K562 (cell line): ENCODE data around the gene TPCN1. TPM values are rescaled to one million over a fixed set of nuclear protein-coding genes. Genes with fewer than 3 reads are reported as not detected.
A peak's percentile ranks its signal among the peaks of the same experiment; 100 is the strongest.

ENCODE experiments used
- ATAC-seq: fragments of 200-7000 bp; cut with Tn5 transposase; 3 replicates; pipeline ENCODE4 v1.9.1; 2020; ENCODE audit warnings: moderate library complexity
- BruUV-seq: library from RNA; stranded (reverse); fragments of 400-500 nt; replicated peaks from 2 replicates; lab custom pipeline; 2021; lab: Mats Ljungman, UMichigan
- CTCF ChIA-PET: fragments of 300-600 bp; formaldehyde crosslinking; extraction: SDS; loops from one replicate; lab custom pipeline; 2021; ENCODE audit warnings: low intra/inter-chr PET ratio; lab: Yijun Ruan, JAX
- POLR2A ChIA-PET: fragments of 300-600, 350-650 bp; sonication (Branson Sonifier 250); formaldehyde crosslinking; extraction: SDS; loops from one replicate; lab custom pipeline; 2021; ENCODE audit warnings: antibody characterized with exemption, inconsistent platforms; lab: Yijun Ruan, JAX
- DNase-seq, 4 experiments: peaks; one replicate each; pipeline versions ENCODE4 v3.0.0 to v3.0.0-alpha.2; 2011 to 2018; ENCODE audit warnings: low spot score in 3 of 4, mixed read lengths in 3 of 4; ENCODE audit errors: extremely low read depth in 1 of 4
- FAIRE-seq: peaks from 2 replicates; lab custom pipeline; 2011; peaks lifted over from hg19 to GRCh38; lab: Jason Lieb, UNC
- H2AFZ ChIP-seq: 2 replicates; pipeline ENCODE4 v1.6.0; 2011; ENCODE audit warnings: low read depth, low read length, control low read depth, inconsistent platforms
- H3K27ac ChIP-seq: fragments of 200-600 bp; 3 replicates; pipeline ENCODE4 v1.8.0; 2011; ENCODE audit warnings: low read depth, mild to moderate bottlenecking, control low read depth, inconsistent platforms, low read length, moderate library complexity, mixed read lengths; ENCODE audit errors: extremely low read depth
- H3K27me3 ChIP-seq, 2 experiments: fragments of 300-600 bp in 1 of 2; 2 replicates in 1 of 2; 3 replicates in 1 of 2; pipeline versions ENCODE4 v1.6.0 to v1.8.0; 2011; ENCODE audit warnings: inconsistent platforms in 2 of 2, low read length in 2 of 2, mild to moderate bottlenecking in 1 of 2, mixed read lengths in 1 of 2, moderate library complexity in 1 of 2; ENCODE audit not compliant: control insufficient read depth in 2 of 2, insufficient read depth in 2 of 2
- H3K36me3 ChIP-seq: fragments of 300-600 bp; 3 replicates; pipeline ENCODE4 v1.8.0; 2011; ENCODE audit warnings: mild to moderate bottlenecking, low read length, inconsistent platforms; ENCODE audit not compliant: control insufficient read depth, insufficient read depth
- H3K4me1 ChIP-seq, 2 experiments: fragments of 200-600 bp in 1 of 2; replicated peaks in 1 of 2; 2 replicates in 1 of 2; 3 replicates in 1 of 2; pipeline versions ENCODE4 v1.5.1 to v1.8.0; 2011; ENCODE audit warnings: inconsistent platforms in 2 of 2, low read length in 2 of 2, mild to moderate bottlenecking in 1 of 2, mixed read lengths in 1 of 2, moderate library complexity in 1 of 2; ENCODE audit not compliant: control insufficient read depth in 2 of 2, insufficient read depth in 2 of 2
- H3K4me2 ChIP-seq: 2 replicates; pipeline ENCODE4 v1.6.1; 2011; ENCODE audit warnings: low read length, control low read depth, inconsistent platforms, mixed read lengths; ENCODE audit not compliant: insufficient read depth
- H3K4me3 ChIP-seq: fragments of 200-600 bp; sonication (generic), shearing (Covaris generic); 2 replicates; pipeline ENCODE4 v1.5.1; 2016; ENCODE audit warnings: control low read depth, inconsistent platforms
- H3K79me2 ChIP-seq: fragments of 200-600 bp; 3 replicates; pipeline ENCODE4 v1.8.0; 2011; ENCODE audit warnings: low read length, inconsistent platforms; ENCODE audit not compliant: control insufficient read depth, insufficient read depth
- H3K9ac ChIP-seq, 2 experiments: 2 replicates each; pipeline versions ENCODE4 v1.6.0 to v1.6.1; 2011; ENCODE audit warnings: low read depth in 2 of 2, low read length in 2 of 2, control low read depth in 1 of 2, inconsistent platforms in 1 of 2, mild to moderate bottlenecking in 1 of 2, mixed read lengths in 1 of 2; ENCODE audit not compliant: insufficient read depth in 1 of 2
- H3K9me1 ChIP-seq: one replicate; pipeline ENCODE4 v1.6.0; 2011; ENCODE audit warnings: inconsistent platforms, mild to moderate bottlenecking, low read length, moderate library complexity; ENCODE audit not compliant: control insufficient read depth, insufficient read depth
- H3K9me3 ChIP-seq: replicated peaks from 2 replicates; pipeline ENCODE4 v1.5.1; 2011; ENCODE audit warnings: low read depth, low read length, inconsistent platforms; ENCODE audit not compliant: control insufficient read depth, insufficient read depth
- H4K20me1 ChIP-seq: replicated peaks from 2 replicates; pipeline ENCODE4 v1.6.1; 2011; ENCODE audit warnings: low read length, inconsistent platforms, mixed read lengths; ENCODE audit not compliant: control insufficient read depth, insufficient read depth
- HSF4 ChIP-seq: fragments of 250-450 bp; sonication (Bioruptor Pico); IDR thresholded peaks from 2 replicates; pipeline ENCODE4 v2.1.2; 2022; ENCODE audit warnings: mild to moderate bottlenecking, moderate library complexity, borderline replicate concordance
- MEF2A ChIP-seq: IDR thresholded peaks from 2 replicates; pipeline ENCODE4 v1.6.1; 2011; ENCODE audit warnings: low read depth, mild to moderate bottlenecking, low read length, moderate library complexity; ENCODE audit not compliant: control insufficient read depth
- NFIC ChIP-seq: fragments of 450-650 bp; IDR thresholded peaks from 2 replicates; pipeline ENCODE4 v1.6.1; 2017; ENCODE audit warnings: mild to moderate bottlenecking, inconsistent platforms
- RBM25 ChIP-seq: fragments of 200-400 bp; formaldehyde crosslinking; IDR thresholded peaks from 2 replicates; pipeline ENCODE4 v1.6.1; 2018; ENCODE audit warnings: low read length, low read depth, moderate library complexity; ENCODE audit not compliant: severe bottlenecking
- SIX5 ChIP-seq, 2 experiments: IDR thresholded peaks; 2 replicates each; pipeline ENCODE4 v1.6.1; 2011; ENCODE audit warnings: low read length in 2 of 2, borderline replicate concordance in 1 of 2, low read depth in 1 of 2, mild to moderate bottlenecking in 1 of 2, moderate library complexity in 1 of 2; ENCODE audit not compliant: insufficient read depth in 1 of 2
- SMARCB1 ChIP-seq: IDR thresholded peaks from 2 replicates; pipeline ENCODE4 v1.6.1; 2011; ENCODE audit warnings: improper control_type of control experiment, low read depth; ENCODE audit not compliant: insufficient read length
- ZFP36 ChIP-seq: fragments of 150-350 bp; IDR thresholded peaks from 2 replicates; pipeline ENCODE4 v1.6.1; 2018; ENCODE audit warnings: low read length, low read depth; ENCODE audit not compliant: partially characterized antibody
- ZNF436 ChIP-seq: fragments of 250-450, 450-650 bp; sonication (Bioruptor Pico); formaldehyde crosslinking; IDR thresholded peaks from 2 replicates; pipeline ENCODE4 v1.7.0; 2020; ENCODE audit warnings: mild to moderate bottlenecking
- WGBS: fragments of 100-300 bp; shearing (Covaris generic); methylation state at CpG from one replicate; pipeline ENCODE4 v1.1.6; 2016; ENCODE audit warnings: low coverage, mixed read lengths; ENCODE audit not compliant: insufficient coverage; ENCODE audit errors: missing lambda C conversion rate; 5-methylcytosine and 5-hydroxymethylcytosine counted together
- in situ Hi-C: fragments of 300-500 bp; cut with MboI; formaldehyde crosslinking; loops from 4 replicates; pipeline ENCODE4 v1.15.0; 2018; ENCODE audit warnings: inconsistent platforms, mixed read lengths
- intact Hi-C: fragments of 100-400 bp; cut with micrococcal nuclease; formaldehyde crosslinking; loops from 2 replicates; pipeline ENCODE4 v1.14.2; 2022
- polyA plus RNA-seq, 8 experiments: library from polyadenylated mRNA; depleted of rRNA in 4 of 8; stranded (reverse) in 5 of 8; unstranded in 3 of 8; fragments of >200 nt; fragmentation: Nextera tagmentation in 2 of 8; fragmentation: Illumina TruSeq in 1 of 8; extraction: Ambion mirVana in 2 of 8; extraction: Trizol in 1 of 8; gene quantifications; 2 replicates each; pipeline versions ENCODE4 v1.2.1 to v1.2.3, GENCODE V29; 2011 to 2014; ENCODE audit warnings: inconsistent platforms in 1 of 8, missing spikeins in 1 of 8
- total RNA-seq, 7 experiments: library from RNA; depleted of rRNA in 6 of 7; stranded (reverse); fragments of >200 nt in 6 of 7; fragmentation: Illumina TruSeq in 2 of 7; extraction: Trizol in 2 of 7; gene quantifications; 2 replicates each; pipeline versions ENCODE4 v1.2.1 to v1.2.3, GENCODE V29; 2011 to 2021; ENCODE audit warnings: low replicate concordance in 1 of 7
- TF ChIP-seq, protein P1 (sequence below): fragments of 450-650 bp; IDR thresholded peaks from 2 replicates; pipeline ENCODE4 v1.7.0; 2016; ENCODE audit warnings: borderline replicate concordance
- TF ChIP-seq, protein P2 (sequence below): fragments of 450-650 bp; formaldehyde crosslinking; IDR thresholded peaks from 2 replicates; pipeline ENCODE4 v1.4.0; 2022; ENCODE audit warnings: missing genetic modification characterization
- TF ChIP-seq, protein P3 (sequence below): fragments of 250-450 bp; sonication (Bioruptor Pico); IDR thresholded peaks from 2 replicates; pipeline ENCODE4 v1.8.0; 2022; ENCODE audit warnings: moderate library complexity, mild to moderate bottlenecking, inconsistent platforms
- TF ChIP-seq, protein P4 (sequence below), 2 experiments: fragments of 450-650 bp in 1 of 2; sonication (generic) in 1 of 2; formaldehyde crosslinking in 1 of 2; IDR thresholded peaks in 1 of 2; conservative IDR thresholded peaks in 1 of 2; 2 replicates each; pipeline versions ENCODE4 v1.6.1 to v1.8.1; 2016 to 2023; ENCODE audit warnings: mild to moderate bottlenecking in 2 of 2, moderate library complexity in 2 of 2, inconsistent platforms in 1 of 2, missing genetic modification reagents in 1 of 2

The TPCN1 gene
- total and polyA plus RNA-seq, 9 of the 15 experiments (the other 6 are each of a cell fraction or from before 2014, with no cell fraction given): 0.80 to 23.8 (median 7.4) TPM

DNA sequence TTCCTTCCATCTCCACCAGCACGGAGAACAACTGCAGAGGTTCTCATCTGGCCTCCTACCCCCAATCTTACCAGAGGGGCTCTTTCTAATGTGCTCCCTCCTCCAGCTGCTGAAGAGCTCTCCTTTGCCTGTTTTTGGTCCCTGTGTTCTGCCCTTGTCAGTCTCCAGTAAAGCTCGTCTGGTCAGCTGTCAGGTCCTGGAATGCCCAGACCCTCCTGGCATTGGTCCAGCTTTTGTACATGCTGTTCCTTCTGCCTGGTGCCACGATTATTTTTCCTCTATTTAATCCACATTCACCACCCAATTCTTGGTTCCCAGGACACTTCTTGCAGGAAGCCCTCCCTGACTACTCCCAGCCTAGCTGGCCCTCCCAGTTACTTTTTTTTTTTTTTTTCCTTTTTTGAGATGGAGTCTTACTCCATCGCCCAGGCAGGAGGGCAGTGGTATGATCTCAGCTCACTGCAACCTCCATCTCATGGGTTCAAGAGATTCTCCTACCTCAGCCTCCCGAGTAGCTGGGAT is 107.2 kb downstream of the TPCN1 start:
- 81% methylated on average over 4 of the region's 5 CpGs for WGBS
- no peaks in the 10 kb centered on the region for H3K27me3 ChIP-seq
- no peak overlapping the region; a peak in 1 of 4 replicates for H3K9ac ChIP-seq
- H2AFZ ChIP-seq: no peak overlapping the region
- BruUV-seq: no TSS peak
- no peak for FAIRE-seq
- no peak overlapping the region for H3K4me2 ChIP-seq
- no peak overlapping the region for H3K27ac ChIP-seq
- in situ Hi-C loops (no loop called here), intact Hi-C loops (loop anchor here (5.0 kb wide), 1 partner anchor 99 kb away; no protein-coding TSS in a partner anchor)
- ChIA-PET POLR2A (interaction anchor here (0.7 to 1.2 kb wide), 3 partner anchors 14 to 243 kb away, joined by 3 read pairs; no protein-coding TSS in a partner anchor), CTCF (no interaction called here)
- H3K4me1 ChIP-seq: peaks cover 7 to 8% of the 10 kb centered on the region in 2 experiments; a peak in 4 of 5 replicates
- H4K20me1 ChIP-seq: no peaks in the 10 kb centered on the region
- DNase-seq: no peak
- H3K9me1 ChIP-seq: no peaks in the 10 kb centered on the region
- H3K4me3 ChIP-seq: no peak overlapping the region
- TF ChIP-seq SMARCB1 (no peak), MEF2A (no peak), ZNF436 (CRISPR knock-in tag) (0 out of 2 replicates have a peak, but pooled peaks have one; percentile 24), ZFP36 (peak; percentile 97), HSF4 (no peak), SIX5 (IDR thresholded peaks at IDR 0.05; ENCODE audit: borderline replicate concordance in 1 of 2, insufficient read depth in 1 of 2, low read depth in 1 of 2, low read length in 2 of 2) (no peak), RBM25 (peak; percentile 29), NFIC (peak; percentile 78)
- TF ChIP-seq, protein P1, sequence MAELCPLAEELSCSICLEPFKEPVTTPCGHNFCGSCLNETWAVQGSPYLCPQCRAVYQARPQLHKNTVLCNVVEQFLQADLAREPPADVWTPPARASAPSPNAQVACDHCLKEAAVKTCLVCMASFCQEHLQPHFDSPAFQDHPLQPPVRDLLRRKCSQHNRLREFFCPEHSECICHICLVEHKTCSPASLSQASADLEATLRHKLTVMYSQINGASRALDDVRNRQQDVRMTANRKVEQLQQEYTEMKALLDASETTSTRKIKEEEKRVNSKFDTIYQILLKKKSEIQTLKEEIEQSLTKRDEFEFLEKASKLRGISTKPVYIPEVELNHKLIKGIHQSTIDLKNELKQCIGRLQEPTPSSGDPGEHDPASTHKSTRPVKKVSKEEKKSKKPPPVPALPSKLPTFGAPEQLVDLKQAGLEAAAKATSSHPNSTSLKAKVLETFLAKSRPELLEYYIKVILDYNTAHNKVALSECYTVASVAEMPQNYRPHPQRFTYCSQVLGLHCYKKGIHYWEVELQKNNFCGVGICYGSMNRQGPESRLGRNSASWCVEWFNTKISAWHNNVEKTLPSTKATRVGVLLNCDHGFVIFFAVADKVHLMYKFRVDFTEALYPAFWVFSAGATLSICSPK: no peak
- TF ChIP-seq, protein P2, sequence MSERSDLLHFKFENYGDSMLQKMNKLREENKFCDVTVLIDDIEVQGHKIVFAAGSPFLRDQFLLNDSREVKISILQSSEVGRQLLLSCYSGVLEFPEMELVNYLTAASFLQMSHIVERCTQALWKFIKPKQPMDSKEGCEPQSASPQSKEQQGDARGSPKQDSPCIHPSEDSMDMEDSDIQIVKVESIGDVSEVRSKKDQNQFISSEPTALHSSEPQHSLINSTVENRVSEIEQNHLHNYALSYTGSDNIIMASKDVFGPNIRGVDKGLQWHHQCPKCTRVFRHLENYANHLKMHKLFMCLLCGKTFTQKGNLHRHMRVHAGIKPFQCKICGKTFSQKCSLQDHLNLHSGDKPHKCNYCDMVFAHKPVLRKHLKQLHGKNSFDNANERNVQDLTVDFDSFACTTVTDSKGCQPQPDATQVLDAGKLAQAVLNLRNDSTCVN (CRISPR knock-in tag): no peak
- TF ChIP-seq, protein P3, sequence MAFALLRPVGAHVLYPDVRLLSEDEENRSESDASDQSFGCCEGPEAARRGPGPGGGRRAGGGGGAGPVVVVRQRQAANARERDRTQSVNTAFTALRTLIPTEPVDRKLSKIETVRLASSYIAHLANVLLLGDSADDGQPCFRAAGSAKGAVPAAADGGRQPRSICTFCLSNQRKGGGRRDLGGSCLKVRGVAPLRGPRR (CRISPR knock-in tag): no peak
- TF ChIP-seq, protein P4, sequence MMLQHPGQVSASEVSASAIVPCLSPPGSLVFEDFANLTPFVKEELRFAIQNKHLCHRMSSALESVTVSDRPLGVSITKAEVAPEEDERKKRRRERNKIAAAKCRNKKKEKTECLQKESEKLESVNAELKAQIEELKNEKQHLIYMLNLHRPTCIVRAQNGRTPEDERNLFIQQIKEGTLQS (IDR thresholded peaks at IDR 0.05): no peak
- TF ChIP-seq, protein P4 (CRISPR knock-in tag; conservative IDR thresholded peaks at IDR 0.05): no peak
- H3K9me3 ChIP-seq: no peaks in the 10 kb centered on the region
- H3K79me2 ChIP-seq: peaks cover 4% of the 10 kb centered on the region
- peaks cover 58% of the 10 kb centered on the region; the same call in 2 of the 3 replicates for H3K36me3 ChIP-seq
- ATAC-seq: no peak
